ENCODE data around the gene OPN4.

DNA sequence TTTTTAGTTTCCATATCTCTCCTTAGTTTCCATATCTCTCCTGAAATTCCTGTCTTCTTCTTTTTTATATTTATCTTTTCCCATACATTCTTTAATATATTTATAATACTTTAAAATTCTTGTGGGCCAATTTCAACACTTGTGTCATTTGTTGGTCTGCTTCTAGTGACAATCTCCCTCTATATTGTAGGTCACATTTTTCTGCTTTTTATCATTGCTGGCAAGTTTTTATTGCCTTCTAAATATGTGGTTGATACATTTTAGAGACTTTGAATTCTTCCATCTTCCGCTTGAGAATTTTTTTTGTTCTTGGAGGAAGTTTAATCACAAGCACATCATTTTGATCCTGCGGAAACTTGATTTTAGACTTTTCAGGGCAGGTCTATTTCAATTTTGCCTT is 26.0 kb upstream of the OPN4 start:
- TF ChIP-seq BRCA1 (IDR thresholded peaks at IDR 0.05; ENCODE audit: low read depth, low read length) = no peak
- TF ChIP-seq, protein P1, sequence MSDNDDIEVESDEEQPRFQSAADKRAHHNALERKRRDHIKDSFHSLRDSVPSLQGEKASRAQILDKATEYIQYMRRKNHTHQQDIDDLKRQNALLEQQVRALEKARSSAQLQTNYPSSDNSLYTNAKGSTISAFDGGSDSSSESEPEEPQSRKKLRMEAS (IDR thresholded peaks at IDR 0.05) = no peak
- TF ChIP-seq GABPA (IDR thresholded peaks at IDR 0.05; ENCODE audit: borderline replicate concordance, insufficient read depth, low read length) = no peak
- no peak for TF ChIP-seq POLR2AphosphoS5 (IDR thresholded peaks at IDR 0.05; ENCODE audit: low read depth, low read length)
- TF ChIP-seq EZH2 (IDR thresholded peaks at IDR 0.05; ENCODE audit: low read depth, low read length, severe bottlenecking) = no peak
- TF ChIP-seq, protein P2, sequence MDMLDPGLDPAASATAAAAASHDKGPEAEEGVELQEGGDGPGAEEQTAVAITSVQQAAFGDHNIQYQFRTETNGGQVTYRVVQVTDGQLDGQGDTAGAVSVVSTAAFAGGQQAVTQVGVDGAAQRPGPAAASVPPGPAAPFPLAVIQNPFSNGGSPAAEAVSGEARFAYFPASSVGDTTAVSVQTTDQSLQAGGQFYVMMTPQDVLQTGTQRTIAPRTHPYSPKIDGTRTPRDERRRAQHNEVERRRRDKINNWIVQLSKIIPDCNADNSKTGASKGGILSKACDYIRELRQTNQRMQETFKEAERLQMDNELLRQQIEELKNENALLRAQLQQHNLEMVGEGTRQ (IDR thresholded peaks at IDR 0.05; ENCODE audit: low read length) = no peak
- no peak for TF ChIP-seq RFX5 (IDR thresholded peaks at IDR 0.05; ENCODE audit: borderline replicate concordance, low read depth, low read length)

Measured in H1 (cell line).